ENCODE data around the gene RYR1.

- no peak for TF ChIP-seq EZH2 (IDR thresholded peaks at IDR 0.05; ENCODE audit: borderline replicate concordance, insufficient read depth, low read depth, low read length, poor library complexity, severe bottlenecking)
- TF ChIP-seq, protein P1, sequence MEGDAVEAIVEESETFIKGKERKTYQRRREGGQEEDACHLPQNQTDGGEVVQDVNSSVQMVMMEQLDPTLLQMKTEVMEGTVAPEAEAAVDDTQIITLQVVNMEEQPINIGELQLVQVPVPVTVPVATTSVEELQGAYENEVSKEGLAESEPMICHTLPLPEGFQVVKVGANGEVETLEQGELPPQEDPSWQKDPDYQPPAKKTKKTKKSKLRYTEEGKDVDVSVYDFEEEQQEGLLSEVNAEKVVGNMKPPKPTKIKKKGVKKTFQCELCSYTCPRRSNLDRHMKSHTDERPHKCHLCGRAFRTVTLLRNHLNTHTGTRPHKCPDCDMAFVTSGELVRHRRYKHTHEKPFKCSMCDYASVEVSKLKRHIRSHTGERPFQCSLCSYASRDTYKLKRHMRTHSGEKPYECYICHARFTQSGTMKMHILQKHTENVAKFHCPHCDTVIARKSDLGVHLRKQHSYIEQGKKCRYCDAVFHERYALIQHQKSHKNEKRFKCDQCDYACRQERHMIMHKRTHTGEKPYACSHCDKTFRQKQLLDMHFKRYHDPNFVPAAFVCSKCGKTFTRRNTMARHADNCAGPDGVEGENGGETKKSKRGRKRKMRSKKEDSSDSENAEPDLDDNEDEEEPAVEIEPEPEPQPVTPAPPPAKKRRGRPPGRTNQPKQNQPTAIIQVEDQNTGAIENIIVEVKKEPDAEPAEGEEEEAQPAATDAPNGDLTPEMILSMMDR (IDR thresholded peaks at IDR 0.05): no peak
These were observed 123.2 kb downstream of the RYR1 start for GRCh38 chr19:38556521-38557174.

All from B cell (primary cell).